GM12878 (cell line): Measurements from ENCODE around the gene MYLK4. TPM values are rescaled to one million over a fixed set of nuclear protein-coding genes. Genes with fewer than 3 reads are reported as not detected.

Experiments
- ATAC-seq: fragments of 200-7000 bp; cut with Tn5 transposase; 3 replicates; pipeline ENCODE4 v1.9.1; 2020; ENCODE audit warnings: mild to moderate bottlenecking, moderate library complexity
- BruUV-seq: library from RNA; stranded (reverse); fragments of 400-500 nt; replicated peaks from 2 replicates; lab custom pipeline; 2021; lab: Mats Ljungman, UMichigan
- CTCF ChIA-PET: fragments of 300-600 bp; sonication (Branson Sonifier 250); formaldehyde crosslinking; extraction: SDS; loops from one replicate; lab custom pipeline; 2021; ENCODE audit warnings: inconsistent platforms; lab: Yijun Ruan, JAX
- POLR2A ChIA-PET: fragments of 350-600 bp; formaldehyde crosslinking; extraction: SDS; loops from one replicate; lab custom pipeline; 2021; ENCODE audit warnings: inconsistent platforms; lab: Charles Lee
- RAD21 ChIA-PET: fragments of 300-600 bp; sonication (Branson Sonifier 250); formaldehyde crosslinking; loops from one replicate; lab custom pipeline; 2023; ENCODE audit warnings: antibody characterized with exemption; ENCODE audit not compliant: unreplicated experiment; lab: Charles Lee
- SMC1A ChIA-PET: fragments of 300-600 bp; sonication (Branson Sonifier 250); formaldehyde crosslinking; loops from one replicate; lab custom pipeline; 2023; ENCODE audit not compliant: unreplicated experiment, uncharacterized antibody; lab: Charles Lee
- DNase-seq: peaks from one replicate; pipeline ENCODE4 v3.0.0-alpha.2; 2011; ENCODE audit warnings: low read depth, low spot score
- FAIRE-seq: peaks from 3 replicates; lab custom pipeline; 2011; peaks lifted over from hg19 to GRCh38; lab: Jason Lieb, UNC
- H2AFZ ChIP-seq: 2 replicates; pipeline ENCODE4 v1.6.0; 2011; ENCODE audit warnings: low read depth, low read length, control low read depth; ENCODE audit not compliant: control insufficient read depth
- H3K27ac ChIP-seq: 2 replicates; pipeline ENCODE4 v1.5.1; 2011; ENCODE audit warnings: control low read depth; ENCODE audit not compliant: control insufficient read depth, insufficient read depth
- H3K27me3 ChIP-seq, 2 experiments: replicated peaks in 1 of 2; 2 replicates each; pipeline versions ENCODE4 v1.6.0 to v1.6.1; 2011; ENCODE audit warnings: low read length in 1 of 2; ENCODE audit not compliant: control insufficient read depth in 2 of 2, insufficient read depth in 2 of 2
- H3K36me3 ChIP-seq, 2 experiments: 2 replicates each; pipeline ENCODE4 v1.5.1; 2011; ENCODE audit warnings: low read length in 1 of 2; ENCODE audit not compliant: control insufficient read depth in 2 of 2, insufficient read depth in 2 of 2
- H3K4me1 ChIP-seq: 2 replicates; pipeline ENCODE4 v1.6.1; 2011; ENCODE audit warnings: mild to moderate bottlenecking, low read length, moderate library complexity, mixed read lengths; ENCODE audit not compliant: control insufficient read depth, insufficient read depth
- H3K4me2 ChIP-seq: 2 replicates; pipeline ENCODE4 v1.6.0; 2011; ENCODE audit warnings: control low read depth; ENCODE audit not compliant: control insufficient read depth, insufficient read depth
- H3K4me3 ChIP-seq: fragments of 200-600 bp; sonication (generic); 2 replicates; pipeline ENCODE4 v1.5.1; 2016
- H3K79me2 ChIP-seq: 2 replicates; pipeline ENCODE4 v1.6.0; 2011; ENCODE audit warnings: low read length; ENCODE audit not compliant: control insufficient read depth, insufficient read depth
- H3K9ac ChIP-seq: 2 replicates; pipeline ENCODE4 v1.8.0; 2011; ENCODE audit warnings: low read length, control low read depth, mixed read lengths; ENCODE audit not compliant: control insufficient read depth, insufficient read depth
- H3K9me3 ChIP-seq: replicated peaks from 3 replicates; pipeline ENCODE4 v1.5.1; 2011; ENCODE audit warnings: mild to moderate bottlenecking, low read length; ENCODE audit not compliant: control insufficient read depth, insufficient read depth
- H4K20me1 ChIP-seq: 2 replicates; pipeline ENCODE4 v1.6.0; 2011; ENCODE audit not compliant: control insufficient read depth, insufficient read depth
- BCL3 ChIP-seq: IDR thresholded peaks from 2 replicates; pipeline ENCODE4 v1.6.1; 2011; ENCODE audit warnings: borderline replicate concordance, low read depth, mild to moderate bottlenecking, moderate library complexity, low read length; ENCODE audit not compliant: insufficient read depth, poor library complexity, severe bottlenecking
- BRCA1 ChIP-seq: IDR thresholded peaks from 2 replicates; pipeline ENCODE4 v1.6.1; 2011; ENCODE audit warnings: low read depth, low read length, improper control_type of control experiment
- E2F8 ChIP-seq: fragments of 450-650 bp; IDR thresholded peaks from 2 replicates; pipeline ENCODE4 v1.6.1; 2018; ENCODE audit warnings: mild to moderate bottlenecking, low read depth, moderate library complexity; ENCODE audit not compliant: partially characterized antibody
- GATAD2B ChIP-seq: fragments of 450-650 bp; conservative IDR thresholded peaks from 2 replicates; pipeline ENCODE4 v1.6.1; 2017; ENCODE audit warnings: low read depth, mild to moderate bottlenecking, moderate library complexity
- RAD51 ChIP-seq: fragments of 450-650 bp; IDR thresholded peaks from 2 replicates; pipeline ENCODE4 v1.6.1; 2016; ENCODE audit warnings: moderate library complexity, mild to moderate bottlenecking, inconsistent platforms
- RUNX3 ChIP-seq: IDR thresholded peaks from 2 replicates; pipeline ENCODE4 v1.6.1; 2012; ENCODE audit warnings: low read length, inconsistent platforms
- ZBTB11 ChIP-seq: fragments of 450-650 bp; formaldehyde crosslinking; IDR thresholded peaks from 2 replicates; pipeline ENCODE4 v1.5.0; 2022; ENCODE audit warnings: mild to moderate bottlenecking, missing genetic modification characterization
- ZNF687 ChIP-seq: fragments of 450-650 bp; IDR thresholded peaks from 2 replicates; pipeline ENCODE4 v1.6.1; 2017; ENCODE audit warnings: mild to moderate bottlenecking, moderate library complexity
- WGBS: methylation state at CpG from one replicate; pipeline ENCODE4 v1.1.6; 2016; ENCODE audit warnings: low lambda C conversion rate; ENCODE audit not compliant: insufficient replicate concordance, insufficient coverage; ENCODE audit errors: missing lambda C conversion rate; 5-methylcytosine and 5-hydroxymethylcytosine counted together
- in situ Hi-C: fragments of 300-500 bp; cut with MboI; formaldehyde crosslinking; loops from 9 replicates; pipeline ENCODE4 v1.14.3; 2018; ENCODE audit warnings: mixed read lengths
- intact Hi-C: fragments of 100-400 bp; cut with micrococcal nuclease; formaldehyde crosslinking; loops from one replicate; pipeline ENCODE4 v1.14.2; 2022; ENCODE audit not compliant: unreplicated experiment
- polyA plus RNA-seq, 11 experiments: library from polyadenylated mRNA; depleted of rRNA in 4 of 11; unstranded in 6 of 11; stranded (reverse) in 5 of 11; fragments of >200 nt; fragmentation: Nextera tagmentation in 4 of 11; fragmentation: Illumina TruSeq in 1 of 11; extraction: Ambion mirVana in 4 of 11; extraction: Trizol in 1 of 11; gene quantifications; 1 replicate in 1 of 11; 2 replicates in 10 of 11; pipeline versions ENCODE4 v1.2.1 to v1.2.3, GENCODE V29; 2011 to 2016; ENCODE audit warnings: inconsistent platforms in 2 of 11, missing spikeins in 2 of 11, low read depth in 1 of 11
- total RNA-seq, 4 experiments: library from RNA; depleted of rRNA in 3 of 4; stranded (reverse); fragments of >200 nt in 3 of 4; fragmentation: Illumina TruSeq in 1 of 4; extraction: Trizol in 1 of 4; gene quantifications; 2 replicates each; pipeline versions ENCODE4 v1.2.1 to v1.2.3, GENCODE V29; 2013 to 2021

The MYLK4 gene
- total and polyA plus RNA-seq, 10 of the 15 experiments (the other 5 are each of a cell fraction or from before 2014, with no cell fraction given), result under 0.01 to 0.09 (median 0.05) TPM; not detected in 1

- no TSS peak for BruUV-seq
- intact Hi-C loops, result no loop called here
- TF ChIP-seq BCL3 (no peak), BRCA1 (no peak), GATAD2B (no peak), RUNX3 (no peak), ZNF687 (no peak), ZBTB11 (CRISPR knock-in tag) (no peak), RAD51 (no peak), E2F8 (no peak)
Measured at GRCh38 chr6:2719093-2719455, 31.6 kb downstream of the MYLK4 start.

More at GRCh38 chr6:2719093-2719455, 31.6 kb downstream of the MYLK4 start:
- Histone ChIP-seq H3K9ac (no peak overlapping the region), H3K27me3 (no peaks in the 10 kb centered on the region), H3K27ac (no peak overlapping the region), H3K4me1 (no peaks in the 10 kb centered on the region), H3K9me3 (no peaks in the 10 kb centered on the region), H3K4me2 (no peak overlapping the region), H3K36me3 (no peaks in the 10 kb centered on the region), H3K79me2 (no peaks in the 10 kb centered on the region), H2AFZ (no peak overlapping the region), H4K20me1 (no peaks in the 10 kb centered on the region), H3K4me3 (no peak overlapping the region)
- no peak for FAIRE-seq
- DNase-seq, result no peak
- ChIA-PET SMC1A (interaction anchor here (1.2 kb wide), 1 partner anchor 16 kb away, joined by 3 read pairs; no protein-coding TSS in a partner anchor), POLR2A (no interaction called here), RAD21 (no interaction called here), CTCF (interaction anchor here (0.9 to 1.3 kb wide), 2 partner anchors 19 to 31 kb away, joined by 3 to 5 read pairs; partner anchors contain the start of gene MYLK4)
- WGBS, result 20% methylated on average over 2 of the region's 2 CpGs
- ATAC-seq, result no peak
- in situ Hi-C loops, result no loop called here
